GM21526 (cell line): Measurements from ENCODE around the gene MOGAT3.

Experiments used
- ATAC-seq: cut with Tn5 transposase; IDR thresholded peaks from one replicate; pipeline ENCODE4 v1.9.1; 2021; ENCODE audit warnings: moderate library complexity; ENCODE audit not compliant: unreplicated experiment, low FRiP score

The MOGAT3 gene

DNA sequence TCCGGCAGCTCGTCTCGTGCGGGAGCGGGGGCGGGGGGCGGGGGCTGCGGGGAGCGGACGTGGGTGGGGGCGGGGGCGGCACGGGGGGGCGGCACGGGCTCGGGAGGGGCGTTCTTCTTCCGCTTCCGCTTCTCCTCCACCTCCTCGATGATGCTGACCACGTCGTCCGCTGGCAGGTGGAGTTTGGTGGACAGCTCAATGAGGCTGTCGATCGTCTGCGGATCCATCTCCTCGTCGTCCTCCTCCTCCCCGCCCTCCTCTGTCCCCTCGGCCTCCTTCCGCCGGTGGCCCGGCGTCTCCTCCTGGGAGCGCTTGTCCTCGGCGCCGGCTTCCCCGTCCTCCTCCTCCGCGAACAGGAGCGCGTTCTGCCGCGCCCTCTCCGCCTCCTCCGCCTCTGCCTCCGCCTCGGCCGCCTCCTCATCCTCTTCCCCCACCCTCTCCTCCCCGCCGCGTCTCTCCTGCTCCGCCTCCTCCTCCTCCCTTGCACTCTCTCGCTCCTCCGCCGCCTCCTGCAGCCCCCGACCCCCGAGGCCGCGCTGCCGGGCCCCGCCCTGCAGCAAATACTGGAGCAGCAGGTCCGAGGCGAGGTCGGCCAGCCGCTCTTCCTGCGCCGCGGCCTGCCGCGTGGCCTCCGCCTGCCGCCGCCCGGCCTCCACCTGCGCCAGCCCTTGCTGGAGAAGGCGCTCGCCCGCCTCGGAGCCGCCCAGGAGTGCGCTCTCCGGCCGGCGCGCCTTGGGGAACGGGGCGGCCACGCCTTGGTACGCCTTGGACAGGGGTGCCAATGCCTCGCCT is 37.4 kb downstream of the MOGAT3 start:
- ATAC-seq = no peak

DNA sequence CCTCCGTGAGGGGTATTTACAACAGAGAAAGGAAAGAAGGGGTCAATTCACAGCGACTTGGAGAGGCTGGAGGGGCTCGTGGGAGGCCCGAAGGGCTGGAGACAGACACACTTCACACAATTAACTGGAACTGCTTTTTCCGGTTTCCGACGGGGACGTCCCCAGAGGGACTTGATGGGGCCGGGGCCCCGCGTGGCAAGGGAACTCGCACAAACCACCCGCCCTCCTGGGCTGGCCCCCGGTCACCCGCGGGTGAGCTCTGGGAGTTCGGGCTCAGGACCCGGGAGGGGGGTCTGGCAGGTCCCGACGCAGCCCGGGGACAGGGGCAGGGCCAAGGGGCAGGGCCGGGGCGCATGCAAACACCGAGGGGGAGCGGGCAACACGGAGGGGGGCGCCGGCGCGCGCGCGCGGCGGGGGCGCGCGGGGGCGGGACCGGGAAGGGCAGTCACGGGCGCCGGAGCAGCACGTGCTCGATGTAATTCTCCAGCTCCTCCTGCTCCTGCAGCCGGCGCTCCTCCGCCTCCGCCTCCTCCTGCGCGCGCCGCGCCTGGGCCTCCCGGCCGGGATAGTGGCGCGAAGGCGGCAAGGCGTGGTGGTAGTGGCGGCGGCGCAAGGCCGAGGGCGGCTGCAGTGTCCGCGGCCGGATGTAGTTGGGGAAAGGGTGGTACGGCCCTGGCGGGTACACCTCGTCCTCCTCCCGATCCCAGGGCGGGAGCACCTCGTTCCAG is 38.1 kb downstream of the MOGAT3 start:
- ATAC-seq = no peak

DNA sequence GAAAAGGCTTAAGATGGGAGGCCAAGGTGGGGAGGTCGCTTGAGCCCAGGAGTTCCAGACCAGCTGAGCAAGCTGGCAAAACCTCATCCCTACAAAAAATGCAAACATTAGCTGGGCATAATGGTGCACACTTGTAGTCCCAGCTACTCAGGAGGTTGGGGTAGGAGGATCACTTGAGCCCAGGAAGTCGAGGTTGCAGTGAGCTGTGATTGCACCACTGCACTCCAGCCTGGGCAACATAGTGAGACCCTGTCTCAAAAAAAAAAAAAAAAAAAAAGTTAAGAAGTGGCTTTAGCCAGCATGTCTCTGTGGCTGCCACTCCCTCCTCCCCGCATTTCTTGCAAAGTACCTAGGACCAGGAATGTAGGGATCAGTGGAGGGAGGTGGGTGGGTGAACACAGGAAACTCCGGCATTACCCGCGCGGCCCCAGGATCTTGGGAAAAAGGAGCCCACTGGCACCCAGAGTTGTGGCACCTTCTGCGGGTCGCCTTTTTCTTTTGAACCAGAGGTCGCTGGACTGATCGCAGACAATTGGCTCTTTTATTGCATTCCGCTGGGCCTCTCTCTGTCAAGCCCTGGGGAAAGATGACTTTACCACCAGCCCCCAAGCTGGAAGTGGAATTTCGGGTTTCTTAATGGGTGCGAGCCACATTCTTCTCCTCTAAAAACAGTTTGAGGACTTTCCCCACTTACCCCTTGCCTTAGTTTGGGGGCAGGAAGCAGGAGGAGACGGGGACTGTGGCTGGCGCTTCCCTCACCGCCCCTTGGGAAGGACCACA is 39.0 kb downstream of the MOGAT3 start:
- no peak for ATAC-seq

DNA sequence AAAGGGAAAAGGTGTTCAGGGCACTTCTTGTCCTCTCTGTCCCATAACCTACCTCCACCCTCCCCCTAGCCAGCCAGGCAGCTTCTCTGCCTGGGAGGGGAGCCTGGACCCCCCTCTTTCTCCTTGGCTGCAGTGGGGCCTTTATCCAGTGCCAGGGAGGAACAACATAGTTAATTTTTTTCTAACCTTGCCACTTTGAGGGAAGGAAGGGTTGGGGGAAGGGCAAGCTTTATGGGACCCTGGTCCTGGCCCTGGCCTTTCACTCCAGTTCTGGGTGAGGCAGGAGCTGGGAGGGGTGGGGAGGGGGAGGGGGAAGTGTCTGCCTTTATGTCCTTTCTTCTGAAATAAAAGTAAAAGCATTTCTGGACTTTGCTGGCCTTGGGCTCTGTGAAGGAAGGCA is 39.9 kb downstream of the MOGAT3 start:
- no peak for ATAC-seq

DNA sequence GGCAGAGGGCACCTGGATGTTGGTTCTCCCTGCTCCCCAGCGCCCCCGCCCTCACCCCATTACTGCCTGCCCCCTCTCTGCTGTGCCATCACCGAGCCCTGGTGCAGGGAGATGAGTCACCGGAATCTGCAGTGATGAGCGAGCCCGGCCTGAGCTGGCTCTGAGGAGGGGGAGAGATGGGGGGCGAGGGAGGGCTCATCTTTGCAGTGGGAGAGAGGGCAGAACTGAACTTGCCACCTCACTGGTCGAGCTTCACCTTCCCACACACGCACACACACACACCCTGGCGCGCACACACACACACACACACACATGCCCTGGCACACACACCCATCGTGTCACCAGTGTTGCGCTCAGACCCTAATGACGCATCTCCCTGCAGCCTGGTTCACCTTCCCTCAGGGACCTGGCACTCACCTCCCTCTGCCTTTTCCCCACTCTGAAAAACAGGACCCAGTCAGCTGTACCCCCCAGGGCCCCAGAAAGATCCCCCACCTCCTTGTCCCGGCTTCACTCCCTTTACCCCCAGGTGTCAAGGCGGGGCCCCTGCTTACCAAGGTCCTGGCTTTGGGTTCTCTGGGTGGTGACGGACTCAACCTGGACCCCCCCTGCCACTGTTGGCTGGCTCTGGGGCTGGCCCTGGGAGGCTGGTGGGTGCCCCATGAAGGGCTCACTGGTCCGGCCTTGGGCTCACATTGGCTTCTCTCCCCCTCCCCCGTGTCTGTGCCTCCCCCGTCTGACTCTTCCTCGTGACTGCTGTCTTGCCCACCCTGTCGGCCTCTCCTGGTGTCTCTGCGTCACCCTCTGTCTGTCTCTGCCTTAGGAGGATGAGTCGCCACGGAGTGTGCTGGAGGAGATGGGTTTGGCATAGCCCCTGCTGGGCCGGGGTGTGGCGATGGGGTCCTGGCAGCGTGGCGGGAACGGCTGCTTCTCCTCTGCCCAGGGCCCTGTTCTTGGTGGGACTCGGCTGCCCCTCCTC is 40.9 kb downstream of the MOGAT3 start:
- no peak for ATAC-seq

DNA sequence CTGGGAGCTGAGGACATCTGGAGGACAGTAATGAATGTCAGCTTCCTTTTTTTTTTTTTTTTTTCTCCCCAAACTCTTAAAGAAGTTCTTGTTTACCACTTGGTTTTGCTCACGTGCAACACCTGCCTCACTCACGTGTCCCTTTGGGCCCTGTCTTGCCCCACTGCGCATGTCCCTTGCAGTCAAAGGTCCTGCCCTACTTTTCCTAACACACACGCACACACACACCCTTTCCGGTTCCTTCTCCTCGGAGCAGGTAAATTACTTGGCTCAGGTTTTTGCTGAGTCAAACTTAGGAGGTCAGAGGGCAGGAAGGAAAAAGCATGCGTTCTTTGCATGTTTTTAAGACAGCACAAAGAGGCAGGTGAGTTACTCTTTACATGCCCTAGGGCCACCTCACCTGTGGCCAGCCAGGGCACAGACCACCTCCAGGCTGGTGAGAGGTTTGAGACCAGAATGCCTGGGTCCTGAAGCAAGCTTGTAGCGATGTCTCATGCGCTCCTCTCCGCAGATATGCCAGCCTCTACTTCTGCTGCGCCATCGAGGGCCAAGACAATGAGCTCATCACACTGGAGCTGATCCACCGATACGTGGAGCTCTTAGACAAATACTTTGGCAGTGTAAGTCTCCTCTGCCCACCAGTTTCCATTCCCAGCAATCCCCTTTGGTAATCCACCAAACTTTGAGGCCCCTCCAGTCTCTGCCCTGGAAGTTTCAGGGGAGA is 43.8 kb downstream of the MOGAT3 start:
- no peak for ATAC-seq

DNA sequence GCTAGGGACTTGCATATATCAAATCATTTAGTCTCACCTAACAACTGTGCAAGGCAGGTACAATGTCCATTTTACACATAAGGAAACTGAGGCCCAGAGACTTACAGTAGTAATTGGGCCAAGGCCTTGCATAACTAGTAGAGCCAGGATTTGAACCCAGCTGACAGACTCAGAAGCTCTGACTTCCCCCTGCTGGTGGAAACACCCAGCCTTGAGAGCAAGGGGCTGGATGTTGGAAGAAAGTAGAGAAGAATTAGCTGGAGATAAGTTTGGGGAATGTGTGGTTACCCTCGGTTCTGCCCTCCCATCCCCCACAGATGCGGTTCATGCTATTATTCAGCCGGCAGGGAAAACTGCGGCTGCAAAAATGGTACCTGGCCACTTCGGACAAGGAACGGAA is 44.6 kb downstream of the MOGAT3 start:
- ATAC-seq = no peak

DNA sequence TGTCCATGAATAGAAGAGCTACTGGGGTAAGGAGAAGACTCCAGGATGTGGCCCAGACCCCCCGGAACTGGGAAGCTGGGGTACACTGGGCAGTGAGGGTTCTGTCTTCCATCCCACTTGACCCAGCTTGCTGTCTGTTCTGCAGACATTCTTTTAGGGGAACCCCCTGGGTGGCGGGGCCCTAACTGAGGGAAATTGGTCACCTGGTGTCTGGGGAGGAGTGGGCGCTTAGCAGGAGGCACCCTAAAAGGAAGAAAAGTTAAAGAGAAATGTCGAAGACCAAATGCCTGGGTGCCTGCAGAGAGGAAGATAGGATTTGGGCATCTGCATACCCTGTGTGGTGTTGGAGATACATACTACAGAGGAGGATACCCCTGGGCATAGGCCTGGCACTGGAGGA is 45.5 kb downstream of the MOGAT3 start:
- no peak for ATAC-seq

DNA sequence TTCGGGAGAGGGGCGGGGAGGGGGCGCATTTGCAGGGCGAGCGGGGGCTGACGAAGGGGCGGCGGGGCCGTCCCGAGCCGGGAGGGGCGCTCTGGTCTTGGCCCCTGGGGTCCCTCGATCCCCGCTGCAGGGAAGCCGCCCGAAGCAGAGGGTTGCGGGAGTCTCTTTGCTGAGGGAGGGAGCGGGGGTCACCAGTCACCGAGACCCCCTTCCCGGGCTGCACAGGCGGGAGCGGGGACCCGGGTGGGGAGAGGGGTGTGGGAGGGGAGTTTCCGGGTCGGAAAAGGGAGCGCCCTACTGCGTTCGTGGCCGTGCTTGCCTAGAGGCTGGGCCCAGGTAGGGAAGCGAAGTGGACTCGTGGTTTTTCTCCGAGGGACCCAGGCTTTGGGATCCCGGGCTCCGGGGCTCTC is 46.1 kb downstream of the MOGAT3 start:
- no peak for ATAC-seq

DNA sequence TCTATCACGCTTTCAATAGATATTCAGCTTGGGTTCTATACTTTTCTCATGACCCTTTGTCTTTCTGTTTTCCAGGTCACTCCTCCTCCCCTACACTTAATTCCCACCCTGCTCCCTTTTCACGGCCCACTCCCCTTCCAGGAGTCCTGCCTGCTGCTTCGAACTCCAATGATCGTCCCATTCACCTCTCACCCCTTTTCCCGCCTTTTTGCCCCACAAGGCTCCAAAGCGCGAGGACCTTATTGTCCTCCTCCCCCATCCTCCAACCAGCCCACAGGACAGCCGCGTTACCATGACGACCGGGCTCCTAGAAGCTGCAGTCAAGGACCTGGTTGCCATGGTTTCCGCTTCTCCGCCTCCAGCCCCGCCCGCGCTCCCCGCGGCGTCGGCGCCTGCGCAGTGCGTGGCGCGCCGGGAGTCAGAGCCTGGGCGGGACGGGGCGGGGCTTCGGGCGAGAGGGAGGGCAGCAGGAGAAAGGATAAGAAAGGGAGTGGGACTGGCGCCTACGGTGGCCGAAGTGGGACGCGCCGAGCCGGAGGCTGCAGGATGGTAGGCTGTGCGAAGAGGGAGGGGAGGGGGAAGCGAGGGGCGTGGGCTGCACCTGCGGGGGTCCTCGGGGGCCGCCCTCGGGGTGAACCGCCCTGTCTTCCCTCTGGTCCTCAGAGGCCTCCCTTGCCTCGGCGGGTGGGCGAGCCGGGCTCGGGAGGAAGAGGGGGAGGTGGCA is 46.7 kb downstream of the MOGAT3 start, which contains the start of gene AP1S1:
AP1S1 (plus strand) TSS at position 508 of the 724 bp plus-strand sequence; CDS start at position 547, 39 bp downstream.
- no peak for ATAC-seq

DNA sequence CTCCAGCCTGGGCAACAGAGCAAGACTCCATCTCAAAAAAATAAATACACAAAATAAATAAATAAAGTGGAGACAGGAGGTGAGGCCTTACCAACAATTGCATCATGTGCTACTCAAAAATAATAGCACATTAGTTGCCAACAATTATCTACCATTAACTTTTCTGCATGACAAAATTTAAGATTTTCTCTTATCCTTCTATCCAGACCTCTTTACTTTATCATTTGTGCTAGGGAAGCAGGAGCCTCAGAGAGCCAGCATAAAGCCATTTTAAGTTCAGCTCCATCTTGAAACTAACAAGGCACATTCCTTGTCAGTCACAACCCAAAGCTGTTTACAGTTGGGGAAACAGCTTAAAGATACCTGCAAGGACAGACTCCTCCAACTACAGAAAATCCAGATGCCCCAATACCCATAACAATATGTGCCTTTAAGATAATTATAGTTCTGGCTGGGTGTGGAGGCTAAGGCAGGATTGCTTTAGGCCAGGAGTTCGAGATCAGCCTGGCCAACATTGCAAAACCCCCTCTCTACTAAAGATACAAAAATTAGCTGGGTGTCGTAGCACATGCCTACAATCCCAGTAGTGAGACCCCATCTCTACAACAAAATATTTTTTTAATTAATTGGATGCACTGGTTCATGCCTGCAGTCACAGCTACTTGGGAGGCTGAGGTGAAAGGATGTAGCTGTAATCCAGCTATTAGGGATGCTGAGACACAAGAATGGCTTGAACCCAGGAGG is 48.8 kb downstream of the MOGAT3 start:
- ATAC-seq = no peak
